Panc1 (cell line): ENCODE results near the gene BCL11B. TPM values are rescaled to one million over a fixed set of nuclear protein-coding genes. Genes with fewer than 3 reads are reported as not detected.

Source experiments
- ATAC-seq: fragments of 200-7000 bp; cut with Tn5 transposase; 2 replicates; pipeline ENCODE4 v1.9.1; 2020; ENCODE audit warnings: mild to moderate bottlenecking, moderate library complexity
- BruUV-seq: library from RNA; stranded (reverse); fragments of 400-500 nt; replicated peaks from 2 replicates; lab custom pipeline; 2021; lab: Mats Ljungman, UMichigan
- CTCF ChIA-PET: fragments of 300-600 bp; sonication (Branson Sonifier 250); formaldehyde crosslinking; loops from one replicate; lab custom pipeline; 2022; ENCODE audit warnings: antibody characterized with exemption; lab: Charles Lee
- POLR2A ChIA-PET: fragments of 300-600 bp; sonication (Branson Sonifier 250); formaldehyde crosslinking; loops from one replicate; lab custom pipeline; 2022; ENCODE audit warnings: antibody characterized with exemption; lab: Charles Lee
- DNase-seq: peaks from one replicate; pipeline ENCODE4 v3.0.0-alpha.2; 2010; ENCODE audit warnings: low read depth, low spot score
- H3K27ac ChIP-seq: 2 replicates; pipeline ENCODE4 v1.5.1; 2011; ENCODE audit warnings: mild to moderate bottlenecking, low read length, inconsistent platforms
- H3K27me3 ChIP-seq: fragments of 200-500 bp; sonication (Bioruptor generic); 2 replicates; pipeline ENCODE4 v1.6.0; 2014; ENCODE audit warnings: low read length, inconsistent platforms; ENCODE audit not compliant: control insufficient read depth, insufficient read depth
- H3K36me3 ChIP-seq: fragments of 200-500 bp; sonication (Bioruptor generic); 2 replicates; pipeline ENCODE4 v1.5.1; 2014; ENCODE audit warnings: inconsistent platforms, mild to moderate bottlenecking, low read length, moderate library complexity; ENCODE audit not compliant: control insufficient read depth, insufficient read depth
- H3K4me1 ChIP-seq: 2 replicates; pipeline ENCODE4 v1.5.1; 2011; ENCODE audit warnings: inconsistent platforms, mild to moderate bottlenecking, low read length, moderate library complexity; ENCODE audit not compliant: control insufficient read depth, insufficient read depth
- H3K4me3 ChIP-seq, 2 experiments: 2 replicates each; pipeline ENCODE4 v1.5.1; 2011 to 2012; ENCODE audit warnings: low read depth in 2 of 2, low read length in 2 of 2, mild to moderate bottlenecking in 2 of 2, inconsistent platforms in 1 of 2, moderate library complexity in 1 of 2
- H3K9me3 ChIP-seq: fragments of 200-500 bp; sonication (Bioruptor generic); 2 replicates; pipeline ENCODE4 v1.5.1; 2014; ENCODE audit warnings: low read depth, mild to moderate bottlenecking, inconsistent platforms, low read length, moderate library complexity; ENCODE audit not compliant: control insufficient read depth, insufficient read depth
- POLR2AphosphoS5 ChIP-seq: IDR thresholded peaks from 2 replicates; pipeline ENCODE4 v1.6.1; 2012; ENCODE audit warnings: mild to moderate bottlenecking, low read depth, low read length, moderate library complexity
- REST ChIP-seq, 2 experiments: IDR thresholded peaks; 2 replicates each; pipeline ENCODE4 v1.6.1; 2011 to 2012; ENCODE audit warnings: low read depth in 2 of 2, control low read depth in 1 of 2, low read length in 1 of 2, mild to moderate bottlenecking in 1 of 2, moderate library complexity in 1 of 2; ENCODE audit not compliant: insufficient read depth in 1 of 2
- SIN3A ChIP-seq: IDR thresholded peaks from 2 replicates; pipeline ENCODE4 v1.6.1; 2012; ENCODE audit warnings: low read depth, mild to moderate bottlenecking, low read length, moderate library complexity, borderline replicate concordance; ENCODE audit not compliant: insufficient read depth
- TCF7L2 ChIP-seq: IDR thresholded peaks from 2 replicates; pipeline ENCODE4 v1.6.1; 2011; ENCODE audit warnings: mild to moderate bottlenecking, low read depth, low read length, inconsistent platforms
- in situ Hi-C: cut with HindIII; loops from 2 replicates; pipeline ENCODE4 v1.10.0; 2016; ENCODE audit warnings: low sequenced_read_pairs, low pct_unique_long_range_greater_than_20kb
- intact Hi-C: fragments of 100-400 bp; cut with micrococcal nuclease; formaldehyde crosslinking; loops from one replicate; pipeline ENCODE4 v1.10.0; 2022; ENCODE audit not compliant: unreplicated experiment
- total RNA-seq: library from RNA; stranded (reverse); gene quantifications from one replicate; pipeline ENCODE4 v1.2.1, GENCODE V29; 2021; ENCODE audit not compliant: unreplicated experiment
- TF ChIP-seq, protein P1 (sequence below): fragments of 450-650 bp; IDR thresholded peaks from 2 replicates; pipeline ENCODE4 v1.5.1; 2017; ENCODE audit warnings: mild to moderate bottlenecking

Gene BCL11B
- total RNA-seq, 1 experiment from 2014 or later, result 0.23 TPM

DNA sequence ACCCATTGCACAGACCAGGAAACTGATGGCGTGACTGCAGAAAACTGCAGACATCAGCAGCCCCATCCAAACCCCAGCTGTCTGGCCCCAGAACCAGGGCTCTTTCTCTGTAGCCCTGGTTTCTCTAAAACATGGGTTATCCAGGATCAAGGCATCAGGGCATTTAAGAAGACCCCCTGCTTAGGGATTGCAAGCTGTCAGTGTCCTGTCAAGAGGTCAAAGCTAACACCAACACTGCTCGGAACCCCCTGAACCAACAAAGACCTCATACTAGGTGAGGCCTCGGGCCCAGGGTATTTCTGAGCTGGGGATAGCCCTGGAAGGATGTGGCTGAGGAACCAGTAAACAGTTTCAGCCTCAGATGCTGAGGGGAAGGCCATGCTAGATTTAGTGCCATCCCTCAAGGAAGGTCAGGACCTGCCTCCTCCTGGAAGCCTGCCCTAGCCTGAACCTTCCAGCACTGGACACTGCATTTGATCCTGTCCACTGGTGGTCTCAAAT is 39.2 kb downstream of the BCL11B start:
- ChIA-PET POLR2A (no interaction called here), CTCF (no interaction called here)
- no peaks in the 10 kb centered on the region for H3K36me3 ChIP-seq
- DNase-seq (no peak), ATAC-seq (no peak)
- H3K27ac ChIP-seq, result no peak overlapping the region
- no peaks in the 10 kb centered on the region for H3K9me3 ChIP-seq
- in situ Hi-C loops, result no loop called here
- intact Hi-C loops, result no loop called here
- BruUV-seq, result no TSS peak
- no peak overlapping the region for H3K4me3 ChIP-seq
- H3K27me3 ChIP-seq, result no peaks in the 10 kb centered on the region
- TF ChIP-seq, protein P1, sequence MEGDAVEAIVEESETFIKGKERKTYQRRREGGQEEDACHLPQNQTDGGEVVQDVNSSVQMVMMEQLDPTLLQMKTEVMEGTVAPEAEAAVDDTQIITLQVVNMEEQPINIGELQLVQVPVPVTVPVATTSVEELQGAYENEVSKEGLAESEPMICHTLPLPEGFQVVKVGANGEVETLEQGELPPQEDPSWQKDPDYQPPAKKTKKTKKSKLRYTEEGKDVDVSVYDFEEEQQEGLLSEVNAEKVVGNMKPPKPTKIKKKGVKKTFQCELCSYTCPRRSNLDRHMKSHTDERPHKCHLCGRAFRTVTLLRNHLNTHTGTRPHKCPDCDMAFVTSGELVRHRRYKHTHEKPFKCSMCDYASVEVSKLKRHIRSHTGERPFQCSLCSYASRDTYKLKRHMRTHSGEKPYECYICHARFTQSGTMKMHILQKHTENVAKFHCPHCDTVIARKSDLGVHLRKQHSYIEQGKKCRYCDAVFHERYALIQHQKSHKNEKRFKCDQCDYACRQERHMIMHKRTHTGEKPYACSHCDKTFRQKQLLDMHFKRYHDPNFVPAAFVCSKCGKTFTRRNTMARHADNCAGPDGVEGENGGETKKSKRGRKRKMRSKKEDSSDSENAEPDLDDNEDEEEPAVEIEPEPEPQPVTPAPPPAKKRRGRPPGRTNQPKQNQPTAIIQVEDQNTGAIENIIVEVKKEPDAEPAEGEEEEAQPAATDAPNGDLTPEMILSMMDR, result no peak
- TF ChIP-seq SIN3A (no peak), POLR2AphosphoS5 (no peak), REST (IDR thresholded peaks at IDR 0.05; ENCODE audit: insufficient read depth in 1 of 2, low read depth in 2 of 2, low read length in 1 of 2) (no peak), TCF7L2 (no peak)
- no peaks in the 10 kb centered on the region for H3K4me1 ChIP-seq

- no peaks in the 10 kb centered on the region for H3K36me3 ChIP-seq
- H3K27ac ChIP-seq, result no peak overlapping the region
- H3K27me3 ChIP-seq, result no peaks in the 10 kb centered on the region
- TF ChIP-seq TCF7L2, result no peak
- TF ChIP-seq REST (IDR thresholded peaks at IDR 0.05; ENCODE audit: insufficient read depth in 1 of 2, low read depth in 2 of 2, low read length in 1 of 2), result no peak
- no peak for TF ChIP-seq POLR2AphosphoS5
- TF ChIP-seq, protein P1, result no peak
- TF ChIP-seq SIN3A, result no peak
- CTCF ChIA-PET, result no interaction called here
- no peak overlapping the region for H3K4me3 ChIP-seq
- no TSS peak for BruUV-seq
- intact Hi-C loops, result no loop called here
- in situ Hi-C loops, result no loop called here
- DNase-seq, result no peak
- no peaks in the 10 kb centered on the region for H3K9me3 ChIP-seq
- ATAC-seq, result no peak
- no peaks in the 10 kb centered on the region for H3K4me1 ChIP-seq
- POLR2A ChIA-PET, result no interaction called here
Measured at GRCh38 chr14:99231850-99232713, 39.9 kb downstream of the BCL11B start.
